Testis (tissue), 2 donors: ENCODE results near the gene ANKLE1.

Experiments
- POLR2A ChIP-seq: fragments of 450-650 bp; IDR thresholded peaks from one replicate; pipeline ENCODE4 v1.6.1; 2017; ENCODE audit warnings: antibody characterized with exemption, mild to moderate bottlenecking, moderate library complexity
- TF ChIP-seq, protein P1 (sequence below), 3 experiments: fragments of 450-650 bp in 2 of 3; fragments of 200-600 bp in 1 of 3; sonication (generic) in 1 of 3; IDR thresholded peaks; one replicate each; pipeline ENCODE4 v1.5.1; 2016 to 2019; ENCODE audit warnings: antibody characterized with exemption in 3 of 3, mild to moderate bottlenecking in 2 of 3, moderate library complexity in 1 of 3

- TF ChIP-seq, protein P1, sequence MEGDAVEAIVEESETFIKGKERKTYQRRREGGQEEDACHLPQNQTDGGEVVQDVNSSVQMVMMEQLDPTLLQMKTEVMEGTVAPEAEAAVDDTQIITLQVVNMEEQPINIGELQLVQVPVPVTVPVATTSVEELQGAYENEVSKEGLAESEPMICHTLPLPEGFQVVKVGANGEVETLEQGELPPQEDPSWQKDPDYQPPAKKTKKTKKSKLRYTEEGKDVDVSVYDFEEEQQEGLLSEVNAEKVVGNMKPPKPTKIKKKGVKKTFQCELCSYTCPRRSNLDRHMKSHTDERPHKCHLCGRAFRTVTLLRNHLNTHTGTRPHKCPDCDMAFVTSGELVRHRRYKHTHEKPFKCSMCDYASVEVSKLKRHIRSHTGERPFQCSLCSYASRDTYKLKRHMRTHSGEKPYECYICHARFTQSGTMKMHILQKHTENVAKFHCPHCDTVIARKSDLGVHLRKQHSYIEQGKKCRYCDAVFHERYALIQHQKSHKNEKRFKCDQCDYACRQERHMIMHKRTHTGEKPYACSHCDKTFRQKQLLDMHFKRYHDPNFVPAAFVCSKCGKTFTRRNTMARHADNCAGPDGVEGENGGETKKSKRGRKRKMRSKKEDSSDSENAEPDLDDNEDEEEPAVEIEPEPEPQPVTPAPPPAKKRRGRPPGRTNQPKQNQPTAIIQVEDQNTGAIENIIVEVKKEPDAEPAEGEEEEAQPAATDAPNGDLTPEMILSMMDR (IDR thresholded peaks at IDR 0.05) = no peak
- no peak for TF ChIP-seq POLR2A
These were observed 30.8 kb downstream of the ANKLE1 start for GRCh38 chr19:17312189-17313113.
